H1 (cell line): ENCODE data around the gene GMPPA.

Experiments used
- EP300 ChIP-seq, 2 experiments: IDR thresholded peaks; 1 replicate in 1 of 2; 2 replicates in 1 of 2; pipeline ENCODE4 v1.6.1; 2011 to 2012; ENCODE audit warnings: low read depth in 2 of 2, low read length in 2 of 2, mild to moderate bottlenecking in 2 of 2, borderline replicate concordance in 1 of 2, inconsistent platforms in 1 of 2, moderate library complexity in 1 of 2
- EZH2 ChIP-seq: fragments of 200-600 bp; sonication (generic); IDR thresholded peaks from 2 replicates; pipeline ENCODE4 v1.7.1; 2012; ENCODE audit warnings: low read depth, mild to moderate bottlenecking, moderate library complexity, low read length, inconsistent platforms; ENCODE audit not compliant: severe bottlenecking
- HDAC6 ChIP-seq: IDR thresholded peaks from one replicate; pipeline ENCODE4 v1.7.1; 2012; ENCODE audit warnings: low read depth, mild to moderate bottlenecking, inconsistent platforms, low read length, moderate library complexity
- JUND ChIP-seq: IDR thresholded peaks from 2 replicates; pipeline ENCODE4 v1.6.1; 2011; ENCODE audit warnings: mild to moderate bottlenecking, improper control_type of control experiment, low read length
- KDM4A ChIP-seq: IDR thresholded peaks from one replicate; pipeline ENCODE4 v1.7.1; 2012; ENCODE audit warnings: low read depth, mild to moderate bottlenecking, moderate library complexity, low read length, inconsistent platforms; ENCODE audit not compliant: severe bottlenecking
- MAFK ChIP-seq: IDR thresholded peaks from 2 replicates; pipeline ENCODE4 v1.6.1; 2012; ENCODE audit warnings: low read depth, mild to moderate bottlenecking, improper control_type of control experiment, low read length
- PHF8 ChIP-seq: fragments of 200-600 bp; sonication (generic); conservative IDR thresholded peaks from 2 replicates; pipeline ENCODE4 v1.7.1; 2012; ENCODE audit warnings: low read depth, mild to moderate bottlenecking, inconsistent platforms, low read length, moderate library complexity
- POLR2A ChIP-seq, 2 experiments: IDR thresholded peaks; 1 replicate in 1 of 2; 2 replicates in 1 of 2; pipeline ENCODE4 v1.6.1; 2011; ENCODE audit warnings: low read depth in 2 of 2, low read length in 2 of 2, mild to moderate bottlenecking in 2 of 2; ENCODE audit errors: control extremely low read depth in 1 of 2
- POLR2AphosphoS5 ChIP-seq: IDR thresholded peaks from 2 replicates; pipeline ENCODE4 v1.6.1; 2011; ENCODE audit warnings: low read depth, low read length
- POU5F1 ChIP-seq: IDR thresholded peaks from 2 replicates; pipeline ENCODE4 v1.6.1; 2011; ENCODE audit warnings: low read depth, mild to moderate bottlenecking, low read length, moderate library complexity
- RAD21 ChIP-seq, 2 experiments: IDR thresholded peaks in 1 of 2; conservative IDR thresholded peaks in 1 of 2; 2 replicates each; pipeline ENCODE4 v1.6.1; 2011; ENCODE audit warnings: low read depth in 2 of 2, low read length in 2 of 2, improper control_type of control experiment in 1 of 2, inconsistent platforms in 1 of 2, mild to moderate bottlenecking in 1 of 2, moderate library complexity in 1 of 2
- SIN3A ChIP-seq, 2 experiments: IDR thresholded peaks in 1 of 2; conservative IDR thresholded peaks in 1 of 2; 2 replicates each; pipeline ENCODE4 v1.6.1; 2011 to 2012; ENCODE audit warnings: low read length in 2 of 2, improper control_type of control experiment in 1 of 2, low read depth in 1 of 2, mild to moderate bottlenecking in 1 of 2
- TAF1 ChIP-seq: IDR thresholded peaks from 2 replicates; pipeline ENCODE4 v1.6.1; 2011; ENCODE audit warnings: mild to moderate bottlenecking, low read depth, low read length
- TF ChIP-seq, protein P1 (sequence below), 3 experiments: IDR thresholded peaks; 1 replicate in 2 of 3; 2 replicates in 1 of 3; pipeline versions ENCODE4 v1.5.1 to v1.6.1; 2011; ENCODE audit warnings: low read length in 3 of 3, mild to moderate bottlenecking in 3 of 3, inconsistent platforms in 2 of 3, low read depth in 1 of 3, moderate library complexity in 1 of 3; ENCODE audit not compliant: insufficient read depth in 1 of 3; ENCODE audit errors: control extremely low read depth in 1 of 3

- TF ChIP-seq RAD21 (IDR thresholded peaks at IDR 0.05 in 1 of 2, conservative IDR thresholded peaks at IDR 0.05 in 1 of 2; ENCODE audit: low read depth in 2 of 2, low read length in 2 of 2): no peak
- TF ChIP-seq, protein P1, sequence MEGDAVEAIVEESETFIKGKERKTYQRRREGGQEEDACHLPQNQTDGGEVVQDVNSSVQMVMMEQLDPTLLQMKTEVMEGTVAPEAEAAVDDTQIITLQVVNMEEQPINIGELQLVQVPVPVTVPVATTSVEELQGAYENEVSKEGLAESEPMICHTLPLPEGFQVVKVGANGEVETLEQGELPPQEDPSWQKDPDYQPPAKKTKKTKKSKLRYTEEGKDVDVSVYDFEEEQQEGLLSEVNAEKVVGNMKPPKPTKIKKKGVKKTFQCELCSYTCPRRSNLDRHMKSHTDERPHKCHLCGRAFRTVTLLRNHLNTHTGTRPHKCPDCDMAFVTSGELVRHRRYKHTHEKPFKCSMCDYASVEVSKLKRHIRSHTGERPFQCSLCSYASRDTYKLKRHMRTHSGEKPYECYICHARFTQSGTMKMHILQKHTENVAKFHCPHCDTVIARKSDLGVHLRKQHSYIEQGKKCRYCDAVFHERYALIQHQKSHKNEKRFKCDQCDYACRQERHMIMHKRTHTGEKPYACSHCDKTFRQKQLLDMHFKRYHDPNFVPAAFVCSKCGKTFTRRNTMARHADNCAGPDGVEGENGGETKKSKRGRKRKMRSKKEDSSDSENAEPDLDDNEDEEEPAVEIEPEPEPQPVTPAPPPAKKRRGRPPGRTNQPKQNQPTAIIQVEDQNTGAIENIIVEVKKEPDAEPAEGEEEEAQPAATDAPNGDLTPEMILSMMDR (IDR thresholded peaks at IDR 0.05; ENCODE audit: control extremely low read depth in 1 of 3, insufficient read depth in 1 of 3, low read depth in 1 of 3, low read length in 3 of 3): no peak
- TF ChIP-seq POLR2A (IDR thresholded peaks at IDR 0.05; ENCODE audit: control extremely low read depth in 1 of 2, low read depth in 2 of 2, low read length in 2 of 2): no peak
- no peak for TF ChIP-seq TAF1
- TF ChIP-seq EP300 (IDR thresholded peaks at IDR 0.05; ENCODE audit: borderline replicate concordance in 1 of 2, low read depth in 2 of 2, low read length in 2 of 2): no peak
- no peak for TF ChIP-seq HDAC6
- TF ChIP-seq JUND: no peak
- no peak for TF ChIP-seq KDM4A
- TF ChIP-seq MAFK: no peak
- TF ChIP-seq SIN3A (conservative IDR thresholded peaks at IDR 0.05 in 1 of 2, IDR thresholded peaks at IDR 0.05 in 1 of 2; ENCODE audit: low read depth in 1 of 2, low read length in 2 of 2): no peak
- TF ChIP-seq EZH2: no peak
- no peak for TF ChIP-seq PHF8
- no peak for TF ChIP-seq POU5F1
- no peak for TF ChIP-seq POLR2AphosphoS5
These were observed 46.7 kb downstream of the GMPPA start for GRCh38 chr2:219545295-219545942.
